DOHH2 (cell line): Measurements from ENCODE around the gene ANK3.

ENCODE experiments used
- CTCF ChIP-seq: fragments of 200-600 bp; sonication (generic); IDR thresholded peaks from one replicate; pipeline ENCODE4 v1.5.1; 2014; ENCODE audit warnings: antibody characterized with exemption, mild to moderate bottlenecking, low read depth, low read length; ENCODE audit not compliant: poor library complexity, severe bottlenecking
- EZH2phosphoT487 ChIP-seq: fragments of 200-600 bp; sonication (generic); IDR thresholded peaks from 2 replicates; pipeline ENCODE4 v1.6.1; 2017; ENCODE audit warnings: borderline replicate concordance, mild to moderate bottlenecking, antibody characterized with exemption, low read length, moderate library complexity, mixed read lengths

- no peak for TF ChIP-seq CTCF
- no peak for TF ChIP-seq EZH2phosphoT487
These were observed 412.8 kb downstream of the ANK3 start for GRCh38 chr10:59976909-59977308.
